HG03139 (cell line): ENCODE data around the gene CCDC85B.

Experiments
- ATAC-seq: cut with Tn5 transposase; IDR thresholded peaks from one replicate; pipeline ENCODE4 v1.9.1; 2021; ENCODE audit not compliant: unreplicated experiment

Gene CCDC85B

GRCh38 chr11:65868076-65868667 is 22.3 kb upstream of the CCDC85B start:
- no peak for ATAC-seq

DNA sequence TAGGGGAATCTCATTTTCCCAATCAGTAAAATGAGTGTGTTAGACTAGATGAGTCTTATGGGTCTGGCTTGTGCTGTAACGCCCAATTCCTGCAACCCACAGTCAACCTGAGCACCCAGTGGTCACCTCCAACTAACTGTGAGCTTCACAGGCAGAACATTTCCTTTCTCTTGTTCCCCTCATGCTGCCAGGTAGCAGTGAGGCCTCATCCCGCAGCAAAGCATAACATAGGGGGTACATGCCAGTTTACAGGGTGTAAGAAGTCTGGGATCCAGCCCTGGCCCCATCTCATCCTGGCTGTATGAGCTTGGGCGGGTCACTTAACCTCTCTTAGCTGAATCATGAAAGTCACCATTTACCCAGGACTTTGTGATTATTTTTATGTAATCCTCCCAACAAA is 21.6 kb upstream of the CCDC85B start:
- ATAC-seq, result no peak

GRCh38 chr11:65869643-65870306 is 20.7 kb upstream of the CCDC85B start:
- no peak for ATAC-seq

GRCh38 chr11:65870307-65870658 is 20.2 kb upstream of the CCDC85B start:
- ATAC-seq, result no peak

- no peak for ATAC-seq
Observed at GRCh38 chr11:65870706-65871681, 19.5 kb upstream of the CCDC85B start.

- no peak for ATAC-seq
Observed at GRCh38 chr11:65871811-65872548, 18.5 kb upstream of the CCDC85B start.

DNA sequence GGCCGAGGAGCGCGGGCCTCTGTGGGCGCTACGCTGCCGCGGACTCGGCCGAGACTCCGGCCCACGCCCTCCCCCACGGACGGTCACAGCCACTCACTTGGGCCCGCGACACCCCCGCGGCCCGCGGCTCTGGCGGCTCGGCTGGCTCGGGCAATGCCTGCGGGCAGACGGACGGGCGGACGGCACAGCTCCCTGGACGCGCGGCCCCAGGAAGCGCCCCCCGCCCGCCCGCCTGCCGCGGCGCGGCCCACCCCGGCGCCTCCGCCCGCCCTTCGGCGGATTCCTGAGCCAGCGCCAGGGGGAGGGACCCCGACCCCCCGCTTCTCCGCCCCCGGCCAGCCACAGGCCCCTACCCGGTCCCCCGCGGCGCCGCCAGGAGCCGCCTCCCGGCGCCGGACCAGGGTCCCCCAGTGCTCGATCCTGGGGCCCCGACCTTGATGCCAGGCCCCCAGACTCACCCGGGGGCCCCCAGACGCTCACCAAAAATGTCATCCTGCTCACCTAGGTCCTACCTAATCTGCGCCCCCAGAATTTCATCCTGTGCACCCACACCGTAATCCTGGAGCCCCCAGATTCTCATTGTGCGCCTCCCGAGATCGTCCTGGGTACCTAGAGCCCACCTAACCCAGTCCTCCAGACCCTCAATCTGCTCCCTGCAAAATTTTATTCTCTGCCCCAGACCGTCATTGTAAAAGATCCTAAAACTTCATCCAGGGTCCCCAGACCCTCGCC is 17.7 kb upstream of the CCDC85B start, which contains the start of gene EFEMP2:
TSS of gene EFEMP2 (minus strand) at position 215 of the 732 bp plus-strand sequence. CDS start 446 bp downstream, outside the sequence.
- no peak for ATAC-seq

DNA sequence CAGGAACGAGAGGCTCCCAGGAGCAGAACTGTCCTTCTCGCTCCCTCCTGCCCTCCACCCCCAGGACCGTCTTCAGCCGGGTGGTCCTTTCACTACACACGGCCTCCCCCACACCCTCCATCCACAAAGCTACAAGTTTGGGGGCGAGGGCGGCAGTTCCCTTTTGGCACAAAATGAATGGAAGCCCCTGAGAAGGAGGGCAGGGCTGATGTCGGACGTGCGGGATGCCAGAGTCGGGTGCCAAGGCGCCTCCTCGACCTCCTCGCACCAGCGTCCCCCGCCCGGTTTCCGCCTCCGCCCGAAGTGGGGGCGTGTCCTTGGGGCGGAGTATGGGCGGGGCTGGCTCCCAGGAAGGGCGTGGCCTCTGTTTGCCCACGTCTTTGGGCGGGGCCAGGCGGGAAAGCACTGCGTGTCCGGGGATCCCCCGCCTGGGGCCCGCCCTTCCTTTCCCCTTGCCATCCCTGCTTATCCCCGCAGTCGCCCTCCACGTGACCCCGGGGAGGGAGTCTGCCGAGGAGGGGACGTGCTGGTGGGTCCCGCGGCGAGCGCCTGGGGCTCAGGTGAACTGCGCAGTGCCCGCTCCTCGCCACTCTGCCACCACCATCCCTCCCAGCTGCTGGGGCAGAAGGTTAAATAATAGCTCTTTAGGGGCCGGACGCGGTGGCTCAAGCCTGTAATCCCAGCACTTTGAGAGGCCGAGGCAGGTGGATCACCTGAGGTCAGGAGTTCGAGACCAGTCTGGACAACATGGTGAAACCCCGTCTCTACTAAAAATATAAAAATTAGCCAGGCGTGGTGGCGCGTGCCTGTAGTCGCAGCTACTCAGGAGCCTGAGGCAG is 16.9 kb upstream of the CCDC85B start:
- ATAC-seq, result peak; percentile 69

GRCh38 chr11:65879617-65880016 is 10.9 kb upstream of the CCDC85B start, which contains the start of gene CTSW:
Gene CTSW (plus strand): TSS chr11:65879837. CDS start chr11:65879855, 18 bp downstream.
- ATAC-seq, result no peak

DNA sequence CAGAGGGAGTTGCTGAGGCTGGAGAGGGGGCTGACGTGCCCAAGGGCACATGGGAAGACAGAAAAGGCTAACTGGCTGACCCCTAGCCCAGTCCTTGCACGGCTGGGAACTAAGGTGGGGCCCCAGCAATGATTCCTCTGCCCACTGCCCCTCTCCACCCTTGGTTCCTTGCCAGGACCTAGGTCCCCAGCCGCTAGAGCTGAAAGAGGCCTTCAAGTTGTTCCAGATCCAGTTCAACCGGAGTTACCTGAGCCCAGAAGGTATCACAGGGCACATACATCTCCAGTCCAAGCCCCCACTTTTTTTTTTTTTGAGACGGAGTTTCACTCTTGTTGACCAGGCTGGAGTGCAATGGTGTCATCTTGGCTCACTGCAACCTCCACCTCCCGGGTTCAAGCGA is 10.4 kb upstream of the CCDC85B start:
- no peak for ATAC-seq

GRCh38 chr11:65880844-65881421 is 9.5 kb upstream of the CCDC85B start:
- no peak for ATAC-seq

DNA sequence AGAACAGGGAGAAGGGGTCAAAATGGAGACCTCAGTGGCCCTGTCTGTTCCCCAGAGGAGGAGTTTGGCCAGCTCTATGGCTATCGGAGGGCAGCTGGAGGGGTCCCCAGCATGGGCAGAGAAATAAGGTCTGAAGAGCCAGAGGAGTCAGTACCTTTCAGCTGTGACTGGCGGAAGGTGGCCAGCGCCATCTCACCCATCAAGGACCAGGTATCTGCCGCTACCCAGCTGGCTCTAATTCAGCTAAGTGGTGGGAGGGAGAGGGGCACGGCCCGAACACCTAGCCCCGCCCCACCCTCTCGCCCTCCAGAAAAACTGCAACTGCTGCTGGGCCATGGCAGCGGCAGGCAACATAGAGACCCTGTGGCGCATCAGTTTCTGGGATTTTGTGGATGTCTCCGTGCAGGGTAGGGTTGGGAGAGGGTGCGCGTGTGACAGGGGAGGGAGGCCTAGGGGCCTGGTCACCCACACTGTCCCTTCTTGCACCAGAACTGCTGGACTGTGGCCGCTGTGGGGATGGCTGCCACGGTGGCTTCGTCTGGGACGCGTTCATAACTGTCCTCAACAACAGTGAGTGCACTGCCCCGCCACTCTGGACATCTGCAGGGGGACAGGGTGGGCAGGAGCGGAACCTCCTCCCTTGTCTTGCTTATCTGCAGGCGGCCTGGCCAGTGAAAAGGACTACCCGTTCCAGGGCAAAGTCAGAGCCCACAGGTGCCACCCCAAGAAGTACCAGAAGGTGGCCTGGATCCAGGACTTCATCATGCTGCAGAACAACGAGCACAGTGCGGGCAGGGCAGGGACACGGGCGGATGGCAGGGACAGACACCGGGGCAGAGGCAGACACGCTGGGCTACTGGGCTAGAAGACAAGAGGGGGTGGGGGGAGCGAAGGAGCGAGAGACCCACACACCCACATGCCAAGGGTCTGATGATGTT is 8.1 kb upstream of the CCDC85B start:
- no peak for ATAC-seq

GRCh38 chr11:65883058-65883761 is 7.3 kb upstream of the CCDC85B start:
- ATAC-seq, result no peak

- ATAC-seq, result no peak
Observed at GRCh38 chr11:65883786-65884715, 6.4 kb upstream of the CCDC85B start.

DNA sequence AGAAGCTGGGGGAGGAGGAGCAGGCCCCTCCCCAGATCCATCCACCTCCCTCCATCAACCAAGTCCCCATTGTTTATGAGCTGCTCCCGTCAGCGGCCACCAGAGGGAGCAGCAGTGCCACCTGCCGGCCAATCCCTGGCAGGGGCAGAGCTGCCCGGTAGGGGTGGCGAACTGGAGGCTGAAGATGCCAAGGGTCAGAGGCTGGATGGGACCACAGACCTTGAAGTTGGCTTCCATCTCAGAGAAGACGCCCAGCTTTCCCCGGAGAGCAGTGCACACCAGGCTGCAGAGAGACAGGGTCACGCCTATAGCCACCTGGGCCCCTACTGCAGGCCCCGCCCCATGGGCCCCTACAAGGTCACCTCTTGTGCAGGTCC is 5.8 kb upstream of the CCDC85B start:
- no peak for ATAC-seq

DNA sequence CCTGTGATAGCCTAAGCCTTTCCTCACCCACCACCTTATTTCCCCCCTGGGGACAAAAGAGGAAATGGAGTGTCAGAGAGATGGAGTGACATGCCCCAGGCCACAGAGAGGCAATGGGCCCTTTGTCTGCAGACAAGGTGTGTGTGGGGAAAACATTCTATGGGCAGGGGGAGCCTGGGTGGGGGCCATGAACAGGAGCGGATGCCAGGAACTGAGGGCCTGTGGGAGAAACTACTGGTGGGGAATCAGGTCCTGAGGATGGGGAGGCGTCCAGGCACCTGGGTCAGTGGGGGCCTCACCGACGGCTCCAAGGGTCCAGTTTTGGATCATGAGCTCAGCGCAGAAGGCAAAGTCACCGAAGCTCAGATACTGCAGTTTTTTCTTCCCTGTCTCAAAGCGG is 5.2 kb upstream of the CCDC85B start:
- ATAC-seq, result no peak
